Right ventricle myocardium inferior (tissue), 1 donor: Measurements from ENCODE around the gene PXDC1. TPM values are rescaled to one million over a fixed set of nuclear protein-coding genes. Genes with fewer than 3 reads are reported as not detected.

Source experiments
- ATAC-seq: fragments of 200-7000 bp; cut with Tn5 transposase; one replicate; pipeline ENCODE4 v1.9.1; 2020; ENCODE audit warnings: mild to moderate bottlenecking, moderate library complexity
- DNase-seq: peaks from one replicate; pipeline ENCODE4 v3.0.0; 2021; ENCODE audit errors: missing footprints
- intact Hi-C: fragments of 100-400 bp; cut with DNase I; formaldehyde crosslinking; loops from one replicate; pipeline ENCODE4 v1.11.0; 2022
- total RNA-seq: library from RNA; stranded (reverse); fragmentation: NEBNext Ultra II Directional; extraction: Animal tissue kit (Norgen Biotek cat#: 25700); gene quantifications from one replicate; pipeline ENCODE4 v1.2.1, GENCODE V29; 2021
- donor health status: DM: no; HTN: yes; CAD: no; lungs with severe emphysema.

Gene PXDC1
- total RNA-seq, 1 donor from 2014 or later: 29.7 TPM

DNA sequence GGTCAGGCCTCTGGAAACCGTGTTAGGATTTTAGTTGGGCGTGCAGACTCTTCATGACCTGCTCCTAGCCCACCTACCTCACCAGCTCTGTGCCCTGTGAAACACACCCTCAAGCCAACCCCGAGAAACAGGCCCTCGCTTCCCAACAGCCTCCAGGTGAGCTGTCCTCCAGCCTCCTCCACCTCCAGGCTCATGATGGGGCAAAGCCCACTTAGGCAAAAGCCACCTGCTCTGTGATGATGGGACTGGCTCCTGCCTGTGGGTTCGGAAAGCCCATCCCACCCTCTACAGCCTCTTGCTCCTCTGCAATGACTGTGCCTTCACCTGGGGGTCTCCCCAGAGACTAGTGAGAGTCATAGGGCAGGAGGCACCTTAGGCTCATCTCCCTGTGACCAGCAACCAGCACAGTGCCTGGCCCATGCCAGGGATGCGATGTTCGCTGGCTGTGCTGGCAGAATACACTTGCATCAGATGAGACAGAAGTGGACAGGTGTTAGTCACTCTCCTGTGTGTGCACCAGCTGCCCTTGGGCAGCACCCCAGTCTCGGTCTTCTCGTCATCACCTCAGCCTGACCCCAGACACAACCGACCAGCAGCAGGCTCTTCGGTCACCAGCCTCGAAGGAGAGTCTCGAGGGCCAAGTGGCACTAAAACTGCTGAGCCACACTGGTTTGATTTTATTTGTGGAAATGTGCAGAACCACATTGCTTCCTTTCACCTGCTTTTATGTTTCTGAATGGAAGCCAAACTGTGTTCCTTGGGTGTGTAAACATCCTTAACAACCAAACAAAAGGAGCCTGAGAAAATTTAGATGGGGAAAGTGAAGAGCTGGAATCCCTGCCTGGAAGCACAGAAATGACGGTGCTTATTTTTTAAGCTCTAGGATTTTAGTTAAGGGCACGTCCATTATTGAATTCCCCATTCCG, 10.7 kb downstream of the PXDC1 start:
- ATAC-seq (no peak), DNase-seq (no peak)
- intact Hi-C loops: no loop called here

DNA sequence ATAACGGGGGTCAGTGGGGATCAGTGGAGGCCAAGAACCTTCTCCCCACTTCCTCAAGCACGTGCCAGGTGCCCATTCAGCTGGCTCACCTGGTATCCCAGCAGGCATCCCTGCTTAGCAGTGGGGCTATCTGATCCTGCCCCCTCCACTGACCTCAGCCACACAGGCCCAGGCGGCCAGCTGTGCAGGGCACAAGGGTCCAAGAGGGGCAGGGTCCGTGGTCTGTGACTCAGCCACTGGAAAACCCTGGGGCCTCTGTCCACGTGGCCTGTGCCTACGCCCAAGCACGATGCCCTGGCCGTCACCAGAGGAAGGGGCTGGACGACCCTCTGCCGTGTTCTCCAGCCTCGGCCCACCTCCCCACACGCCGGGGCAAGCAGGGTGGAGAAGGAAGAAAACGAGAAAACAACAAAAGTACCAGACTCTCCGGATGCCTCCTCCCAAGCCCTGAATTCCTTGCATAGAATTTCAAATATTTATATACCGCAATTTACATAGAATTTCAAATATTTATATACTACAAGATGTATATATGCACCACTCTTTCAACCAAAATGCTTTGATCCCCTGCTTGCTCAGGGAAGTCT, 12.1 kb downstream of the PXDC1 start:
- DNase-seq (peak; percentile 59), ATAC-seq (no peak)
- intact Hi-C loops: loop anchor here (10.0 kb wide), 1 partner anchor 615 kb away; no protein-coding TSS in a partner anchor

DNA sequence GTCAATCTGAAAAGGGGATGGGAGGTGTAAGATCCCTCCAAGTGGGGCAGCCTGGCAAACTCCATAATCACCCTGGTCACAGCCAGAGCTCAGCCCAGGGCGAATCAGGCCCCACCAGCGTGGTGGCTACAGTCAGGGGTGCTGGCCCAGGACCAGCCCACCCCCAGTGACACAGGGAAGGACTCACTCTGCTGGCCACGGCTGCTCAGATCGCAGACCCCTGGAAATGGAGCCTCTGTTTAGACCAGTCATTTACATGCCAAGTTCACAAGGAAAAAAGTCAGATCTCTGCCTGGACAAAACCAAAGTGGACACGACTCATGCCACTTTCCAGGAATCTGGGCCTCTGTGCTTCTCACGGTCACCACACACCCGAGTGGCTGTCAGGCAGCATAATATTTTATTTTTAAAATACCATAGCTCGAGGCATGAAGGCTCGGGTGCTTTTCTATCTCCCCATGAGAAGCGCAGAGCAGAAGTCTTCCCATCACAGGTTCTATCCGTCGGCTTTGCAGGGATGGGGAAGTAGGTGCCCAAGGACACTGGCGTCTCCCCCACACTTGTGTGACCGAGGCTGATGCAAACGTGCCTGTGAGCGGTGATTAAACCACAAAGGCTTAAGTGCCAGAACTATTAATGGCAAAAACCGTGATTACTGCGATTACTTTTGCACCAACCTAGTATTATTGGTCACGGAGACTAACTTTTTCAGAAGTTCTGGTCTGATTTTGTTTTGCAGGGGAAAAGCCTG, 13.0 kb downstream of the PXDC1 start:
- intact Hi-C loops: loop anchor here (10.0 kb wide), 1 partner anchor 614 kb away; no protein-coding TSS in a partner anchor
- DNase-seq: peak; percentile 50
- no peak for ATAC-seq

DNA sequence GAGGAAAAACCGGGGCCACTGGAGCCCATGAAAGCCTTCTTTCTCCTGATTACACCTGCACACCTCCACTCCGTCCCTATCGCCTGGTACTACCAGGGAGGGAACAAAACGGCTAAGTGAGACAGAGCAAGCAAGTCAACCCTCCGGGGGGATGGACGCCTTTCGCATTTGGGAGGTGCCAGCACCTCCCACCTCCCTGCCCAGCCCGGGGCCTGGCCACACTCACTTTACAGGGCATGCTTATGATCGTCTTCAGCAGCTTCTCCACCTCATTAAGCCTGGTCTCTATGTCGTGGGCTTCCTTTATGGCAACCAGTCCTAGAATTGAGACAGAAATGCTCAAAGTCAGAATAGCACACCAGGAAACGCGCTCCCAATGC, 13.7 kb downstream of the PXDC1 start:
- ATAC-seq (no peak), DNase-seq (no peak)
- intact Hi-C loops: loop anchor here (10.0 kb wide), 1 partner anchor 613 kb away; no protein-coding TSS in a partner anchor

DNA sequence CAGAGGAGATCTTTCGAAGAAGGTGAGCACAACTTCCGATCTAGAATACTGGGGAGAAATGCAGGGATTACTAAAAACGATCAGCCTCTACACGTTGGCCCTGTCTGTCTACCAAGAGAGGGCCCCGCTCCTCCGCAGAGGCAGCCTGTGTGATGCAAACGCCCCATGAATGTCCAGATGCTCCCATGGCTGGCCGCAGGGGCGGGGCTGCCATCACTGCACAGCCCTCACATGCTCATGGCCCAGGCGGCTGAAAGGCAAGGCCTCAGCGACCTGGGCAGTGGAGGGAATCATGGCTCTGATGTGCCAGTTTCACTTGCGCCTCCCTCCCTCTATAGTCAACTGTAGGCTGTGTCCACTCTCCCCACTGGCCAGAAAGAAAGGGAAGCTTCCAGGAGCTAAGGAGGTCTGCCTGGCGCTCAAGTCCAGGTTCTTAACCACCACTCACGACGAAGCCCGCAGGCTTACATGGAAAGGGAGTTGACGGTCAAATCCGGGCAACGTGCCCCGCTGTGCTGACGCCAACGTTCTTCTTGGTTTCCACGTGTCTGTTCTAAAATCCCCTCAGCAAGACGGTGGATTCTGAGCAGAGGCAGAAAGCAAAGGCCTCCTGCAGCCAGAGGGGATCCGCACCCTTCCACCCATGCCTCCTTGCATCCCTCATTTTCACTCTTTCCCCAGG, 14.2 kb downstream of the PXDC1 start:
- DNase-seq (no peak), ATAC-seq (no peak)
- intact Hi-C loops: loop anchor here (10.0 kb wide), 1 partner anchor 612 kb away; no protein-coding TSS in a partner anchor

DNA sequence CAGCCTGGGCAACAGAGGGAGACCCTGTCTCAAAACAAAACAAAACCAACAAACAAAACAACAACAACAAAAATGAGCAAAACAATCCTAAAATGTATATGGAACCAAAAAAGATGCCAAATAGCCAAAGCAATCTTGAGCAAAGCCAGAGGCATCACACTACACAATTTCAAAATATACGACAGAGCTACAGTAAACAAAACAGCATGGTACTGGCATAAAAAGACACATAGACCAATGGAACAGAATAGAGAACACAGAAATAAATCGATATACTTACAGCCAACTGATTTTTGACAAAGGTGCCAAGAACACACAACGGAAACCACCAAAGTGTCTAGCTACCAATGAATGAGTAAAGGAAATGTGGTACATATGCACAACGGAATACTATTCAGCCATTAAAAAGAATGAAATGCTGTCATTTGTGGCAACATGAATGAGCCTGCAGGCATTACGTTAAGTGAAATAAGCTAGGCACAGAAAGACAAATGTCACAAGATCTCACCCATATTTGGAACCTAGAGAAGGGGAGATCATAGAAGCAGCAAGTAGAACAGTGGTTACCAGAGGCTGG, 16.4 kb downstream of the PXDC1 start:
- intact Hi-C loops: loop anchor here (10.0 kb wide), 1 partner anchor 610 kb away; no protein-coding TSS in a partner anchor
- ATAC-seq (no peak), DNase-seq (no peak)

DNA sequence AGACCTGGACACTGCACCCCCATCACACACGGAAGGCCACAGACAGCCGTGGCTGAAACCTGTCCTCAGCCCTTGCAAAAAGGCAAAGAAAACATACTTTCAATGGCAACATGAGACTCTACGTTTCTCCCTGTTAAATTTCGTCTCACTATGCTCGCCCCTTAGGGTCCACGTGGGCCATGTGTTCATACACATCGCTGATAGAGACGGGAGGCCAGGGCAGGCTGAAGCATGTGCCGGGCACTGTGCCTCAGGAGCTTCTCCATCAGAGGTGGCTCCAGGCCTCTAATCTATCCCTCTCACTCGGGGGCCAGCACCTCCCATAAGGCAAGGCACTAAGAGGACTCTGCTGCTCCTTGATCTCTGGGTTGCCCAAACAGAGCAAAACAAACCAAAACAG, 17.5 kb downstream of the PXDC1 start:
- no peak for ATAC-seq
- intact Hi-C loops: loop anchor here (10.0 kb wide), 1 partner anchor 609 kb away; no protein-coding TSS in a partner anchor

DNA sequence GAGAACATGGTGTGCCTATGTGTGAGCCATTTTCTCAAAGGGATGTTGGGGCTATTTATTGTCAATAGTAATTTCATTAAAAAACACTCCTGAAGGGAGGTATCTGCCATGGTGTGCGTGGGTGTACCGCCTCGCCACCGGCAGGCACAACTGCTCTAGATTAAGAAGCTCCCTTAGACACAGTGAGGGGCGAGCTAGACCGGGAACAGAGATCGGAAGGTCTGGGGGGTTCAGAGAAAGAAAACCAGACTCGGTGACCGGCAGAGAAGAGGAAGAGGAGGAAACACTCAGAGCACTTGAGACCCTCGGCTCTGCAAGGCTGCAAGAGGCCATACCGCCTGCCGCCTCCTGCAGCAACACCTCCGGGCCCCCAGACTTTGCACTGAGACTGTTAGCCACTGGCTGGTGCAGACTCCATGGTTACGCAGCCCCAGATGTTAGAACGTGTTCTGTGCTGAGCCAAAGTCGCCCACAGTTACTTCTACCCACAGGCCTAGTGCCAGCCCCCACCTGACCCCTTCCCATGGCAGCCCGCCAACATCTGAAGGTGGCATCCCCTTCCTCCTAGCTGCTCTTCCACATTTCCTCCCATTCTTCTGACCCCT, 18.1 kb downstream of the PXDC1 start:
- DNase-seq (no peak), ATAC-seq (no peak)
- intact Hi-C loops: loop anchor here (10.0 kb wide), 1 partner anchor 609 kb away; no protein-coding TSS in a partner anchor

More for the DNA sequence above, 17.5 kb downstream of the PXDC1 start:
- no peak for DNase-seq

DNA sequence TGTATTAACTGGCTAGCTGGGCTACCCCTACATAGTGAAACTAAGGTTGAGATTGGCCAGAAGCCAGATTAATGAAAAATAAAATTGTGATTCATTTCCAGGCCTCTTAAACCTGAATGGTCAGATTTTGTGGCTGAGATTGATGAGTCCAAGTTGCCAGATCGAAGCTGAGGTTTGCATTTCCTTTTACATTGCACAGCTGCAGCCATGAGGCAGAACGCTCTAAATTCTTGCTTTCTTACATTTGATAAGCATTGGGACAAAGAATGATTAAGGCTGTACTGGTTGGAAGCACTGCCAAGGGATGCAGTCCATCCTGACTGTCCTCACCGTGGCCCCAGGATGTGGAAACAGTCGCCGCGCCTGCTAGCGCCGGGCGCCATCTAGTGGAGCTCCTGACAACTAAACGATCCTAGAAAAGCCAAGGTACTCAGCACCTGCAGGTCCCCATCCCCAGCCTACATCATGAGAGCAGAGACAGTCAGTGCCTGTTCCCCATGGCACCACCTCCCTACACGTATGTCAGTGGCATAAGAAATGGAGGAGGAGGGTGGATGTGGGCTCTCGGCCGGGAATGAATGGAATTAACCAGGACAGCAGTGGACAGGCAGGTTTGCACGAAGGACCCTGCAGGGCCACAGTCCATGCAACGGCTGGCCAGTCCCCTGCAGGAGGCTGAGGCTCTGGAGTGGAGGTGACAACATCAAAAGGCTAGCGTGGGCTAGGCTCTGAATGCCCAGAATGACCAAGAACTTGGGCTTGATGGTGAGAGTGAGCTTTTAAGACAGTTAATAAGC, 19.0 kb downstream of the PXDC1 start:
- DNase-seq: peak; percentile 87
- intact Hi-C loops: loop anchor here (1.0 to 10.0 kb wide), 2 partner anchors 453 to 608 kb away; no protein-coding TSS in a partner anchor
- ATAC-seq: peak; percentile 75

DNA sequence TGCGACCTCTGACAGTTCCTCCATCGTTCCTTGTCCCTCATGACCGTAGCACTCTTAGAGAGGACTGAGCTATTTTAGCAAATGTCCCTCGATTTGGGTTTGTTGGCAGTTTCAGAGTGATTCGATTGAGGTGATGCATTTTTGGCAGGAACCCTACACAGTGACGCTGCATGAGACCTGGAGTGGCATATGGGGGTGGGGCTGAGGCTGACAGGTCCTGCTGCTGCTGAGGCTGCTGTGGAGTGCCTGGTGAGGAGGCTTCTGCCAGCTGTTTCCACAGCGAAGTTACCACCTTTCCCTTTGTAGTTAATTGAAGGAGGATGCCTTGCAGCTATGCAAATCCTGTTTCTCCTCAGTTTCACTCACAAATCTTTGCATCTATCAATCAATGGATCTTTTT, 19.8 kb downstream of the PXDC1 start:
- ATAC-seq: no peak
- DNase-seq: no peak
- intact Hi-C loops: loop anchor here (1.0 to 10.0 kb wide), 2 partner anchors 452 to 607 kb away; no protein-coding TSS in a partner anchor

DNA sequence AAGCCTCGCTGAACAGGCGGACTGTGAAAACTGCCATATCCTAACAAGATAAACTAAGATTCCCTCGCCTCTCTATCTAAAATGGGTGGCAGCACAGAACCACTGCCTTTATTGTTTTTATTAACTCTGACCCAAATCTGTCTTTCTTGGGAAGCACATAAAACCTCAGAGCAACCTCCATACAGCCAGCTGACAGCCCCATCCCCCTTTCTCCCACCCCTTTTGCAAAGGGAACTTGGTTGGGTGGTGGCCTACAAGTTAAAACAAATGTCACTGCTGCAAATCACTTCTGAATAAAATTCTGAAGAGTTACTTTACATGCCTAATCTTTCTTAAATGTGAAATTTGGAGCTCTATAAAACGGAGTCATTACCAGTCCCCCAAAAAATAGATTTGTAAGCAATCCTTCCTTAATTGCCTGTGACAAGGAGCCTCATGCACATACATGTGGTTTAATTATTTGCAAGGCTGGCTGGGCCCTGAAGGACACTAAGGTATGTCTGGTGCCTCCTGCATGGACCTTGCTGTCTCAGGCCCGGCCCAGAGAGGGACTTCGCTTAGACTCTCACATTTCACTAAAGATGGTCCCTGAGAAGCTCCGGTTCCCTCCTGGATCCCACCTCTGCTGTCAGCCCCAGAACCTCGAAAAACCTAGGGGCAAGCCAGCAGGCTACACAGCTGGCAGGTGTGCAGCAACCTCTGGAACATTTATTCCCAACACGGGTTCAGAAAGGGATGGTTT, 21.7 kb downstream of the PXDC1 start:
- no peak for ATAC-seq
- no peak for DNase-seq
- intact Hi-C loops: loop anchor here (10.0 kb wide), 2 partner anchors 315 to 605 kb away; no protein-coding TSS in a partner anchor

DNA sequence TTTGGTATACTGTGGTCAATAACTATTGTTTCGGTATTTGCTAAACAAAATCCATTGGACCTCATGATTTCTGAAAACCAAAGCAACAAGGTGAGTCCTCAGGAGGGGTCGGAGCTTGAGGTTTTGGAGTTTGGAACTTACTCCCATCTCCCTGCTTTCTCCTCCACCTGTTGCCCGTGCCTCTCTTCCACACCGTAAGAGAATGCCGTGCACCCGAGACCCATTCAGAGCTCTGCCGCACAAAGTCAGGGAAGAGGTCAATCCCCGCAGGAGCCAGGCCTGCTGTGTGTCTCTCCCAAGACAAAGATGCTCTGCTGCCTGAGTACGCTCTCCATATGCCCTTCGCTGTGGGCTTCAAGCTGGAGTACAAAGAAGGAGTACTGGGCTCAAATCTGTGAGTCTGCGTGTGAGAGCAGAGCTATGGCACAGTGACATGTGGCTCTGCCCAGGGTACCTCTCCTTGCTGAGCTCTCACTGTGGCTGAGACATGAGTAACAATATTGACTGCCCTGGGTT, 23.9 kb downstream of the PXDC1 start:
- intact Hi-C loops: loop anchor here (10.0 kb wide), 1 partner anchor 313 kb away; no protein-coding TSS in a partner anchor
- ATAC-seq (no peak), DNase-seq (no peak)

DNA sequence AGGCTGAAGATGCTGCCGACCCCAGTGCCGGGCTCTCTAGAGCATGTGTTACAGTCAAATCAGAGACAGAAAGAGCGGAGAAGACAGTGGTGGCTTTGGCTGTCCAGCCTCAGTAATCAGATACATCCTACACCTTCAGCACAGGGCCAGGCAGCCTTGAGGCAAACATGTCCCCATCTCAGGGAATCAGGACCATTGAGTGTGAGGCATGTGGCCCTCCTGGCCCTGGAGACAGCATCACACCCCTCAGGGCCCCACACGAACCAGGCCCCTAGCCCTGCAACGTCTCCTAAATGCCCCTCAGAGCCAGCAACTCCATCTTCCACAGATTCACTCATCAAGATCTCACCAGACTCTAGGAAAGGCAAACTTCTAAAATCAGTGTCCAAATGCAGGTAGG, 24.5 kb downstream of the PXDC1 start:
- intact Hi-C loops: loop anchor here (10.0 kb wide), 1 partner anchor 312 kb away; no protein-coding TSS in a partner anchor
- ATAC-seq: no peak
- DNase-seq: no peak

DNA sequence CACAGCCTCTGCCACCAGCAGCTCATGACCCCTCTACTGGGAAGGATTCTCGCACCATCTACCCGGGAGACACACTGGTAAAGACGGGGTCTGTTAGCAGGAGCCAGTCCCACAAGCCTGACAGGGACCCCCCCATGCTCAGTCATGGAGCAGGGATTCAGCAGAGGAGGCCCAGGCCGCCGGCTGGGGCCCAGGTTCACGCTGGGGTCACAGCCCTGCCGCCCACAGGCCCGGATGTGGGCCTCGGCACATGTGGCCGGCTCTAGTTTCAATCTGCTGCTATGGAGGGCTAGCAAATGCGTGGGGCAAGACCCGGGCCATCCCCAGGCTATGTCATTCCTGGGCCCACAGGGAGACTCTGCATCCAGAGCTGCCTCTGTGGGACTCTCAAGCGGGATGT, 25.1 kb downstream of the PXDC1 start:
- no peak for ATAC-seq
- DNase-seq: no peak
- intact Hi-C loops: loop anchor here (10.0 kb wide), 1 partner anchor 312 kb away; no protein-coding TSS in a partner anchor

DNA sequence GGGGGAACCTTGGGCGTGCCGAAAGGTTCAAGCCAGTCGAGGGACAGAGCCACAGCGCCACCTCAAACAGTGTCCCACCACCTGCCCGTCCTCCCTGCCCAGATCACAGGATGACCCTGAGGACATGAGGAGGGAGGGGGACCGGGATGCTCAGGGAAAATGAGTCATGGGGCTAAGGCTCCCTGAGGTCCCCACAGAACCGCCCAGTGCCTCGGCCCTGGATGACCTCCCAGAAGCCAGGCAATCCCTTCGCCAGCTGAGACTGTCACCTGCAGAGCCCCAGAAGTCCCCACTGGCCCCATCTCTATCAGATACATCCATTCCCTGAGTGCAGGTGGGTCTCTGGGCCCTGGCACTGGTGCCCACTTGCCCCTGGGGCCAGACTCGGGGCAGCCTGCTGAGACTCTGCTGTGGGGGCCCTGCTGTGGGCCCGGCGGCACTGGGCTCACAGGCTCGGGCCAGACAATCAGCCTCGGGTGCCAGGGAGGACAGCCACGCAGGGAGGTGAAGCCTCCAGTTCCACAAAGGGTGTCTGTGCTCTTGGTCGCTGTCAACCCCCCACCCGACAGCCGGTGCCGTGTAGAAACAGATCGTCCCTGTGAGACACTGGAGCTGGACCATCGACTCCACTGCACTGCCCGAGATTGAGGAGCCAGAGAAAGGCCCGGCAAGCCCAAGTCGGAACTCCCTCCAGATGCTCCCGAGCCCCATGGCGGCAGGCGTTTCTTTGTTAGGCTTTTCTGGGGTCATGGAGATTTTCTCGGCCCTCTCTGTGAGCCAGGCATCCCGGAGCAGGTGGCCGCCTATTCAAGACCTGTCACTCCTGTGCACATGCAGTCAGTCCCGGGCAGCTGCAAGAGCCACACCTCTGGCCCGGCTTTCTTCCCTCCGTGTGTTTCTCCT, 26.1 kb downstream of the PXDC1 start:
- DNase-seq: no peak
- intact Hi-C loops: loop anchor here (10.0 kb wide), 1 partner anchor 311 kb away; no protein-coding TSS in a partner anchor
- ATAC-seq: peak; percentile 20
